HEK293 (cell line): ENCODE data around the gene ADM5.

ENCODE experiments used
- CTCF ChIA-PET: fragments of 350-600 bp; formaldehyde crosslinking; extraction: SDS; loops from one replicate; lab custom pipeline; 2021; ENCODE audit warnings: antibody characterized with exemption; lab: Yijun Ruan, JAX
- POLR2A ChIA-PET: fragments of 300-600 bp; formaldehyde crosslinking; extraction: SDS; loops from one replicate; lab custom pipeline; 2020; ENCODE audit warnings: antibody characterized with exemption, inconsistent platforms; lab: Yijun Ruan, JAX
- H3K27ac ChIP-seq: fragments of 200-500 bp; sonication (Bioruptor generic); 2 replicates; pipeline ENCODE4 v1.5.1; 2014; ENCODE audit warnings: low read depth, low read length, control low read depth, inconsistent platforms; ENCODE audit errors: extremely low read depth
- H3K36me3 ChIP-seq, 2 experiments: fragments of 200-500 bp in 1 of 2; sonication (Bioruptor generic) in 1 of 2; 1 replicate in 1 of 2; 2 replicates in 1 of 2; pipeline ENCODE4 v1.5.1; 2014 to 2017; ENCODE audit warnings: inconsistent platforms in 2 of 2, low read length in 2 of 2; ENCODE audit not compliant: control insufficient read depth in 2 of 2, insufficient read depth in 1 of 2
- H3K4me1 ChIP-seq: fragments of 200-500 bp; sonication (Bioruptor generic); 2 replicates; pipeline ENCODE4 v1.5.1; 2014; ENCODE audit warnings: mild to moderate bottlenecking, low read length, inconsistent platforms; ENCODE audit not compliant: control insufficient read depth, insufficient read depth
- H3K4me3 ChIP-seq: 2 replicates; pipeline ENCODE4 v1.5.1; 2011; ENCODE audit warnings: low read depth, mild to moderate bottlenecking, control low read depth, low read length, moderate library complexity
- H3K9me3 ChIP-seq: fragments of 200-500 bp; sonication (Bioruptor generic); 2 replicates; pipeline ENCODE4 v1.5.1; 2014; ENCODE audit warnings: low read depth, low read length, inconsistent platforms; ENCODE audit not compliant: control insufficient read depth, insufficient read depth
- BCL11A ChIP-seq: fragments of 450-650 bp; formaldehyde crosslinking; IDR thresholded peaks from 2 replicates; pipeline ENCODE4 v1.5.1; 2016; ENCODE audit warnings: low read depth, missing biosample characterization, missing genetic modification characterization
- GLI2 ChIP-seq: fragments of 450-650 bp; formaldehyde crosslinking; IDR thresholded peaks from 2 replicates; pipeline ENCODE4; 2017; ENCODE audit warnings: missing biosample characterization, missing genetic modification characterization, low read depth, borderline replicate concordance
- GLIS1 ChIP-seq: fragments of 450-650 bp; formaldehyde crosslinking; IDR thresholded peaks from 2 replicates; pipeline ENCODE4 v1.5.1; 2016; ENCODE audit warnings: missing biosample characterization, missing genetic modification characterization
- HOXD13 ChIP-seq: sonication (generic); formaldehyde crosslinking; IDR thresholded peaks from 2 replicates; pipeline ENCODE4 v1.8.0; 2022; ENCODE audit warnings: missing genetic modification reagents, borderline replicate concordance
- IKZF3 ChIP-seq: fragments of 450-650 bp; IDR thresholded peaks from 2 replicates; pipeline ENCODE4 v1.5.0; 2018; ENCODE audit warnings: missing biosample characterization, mild to moderate bottlenecking, missing genetic modification characterization, moderate library complexity
- KLF8 ChIP-seq: fragments of 450-650 bp; formaldehyde crosslinking; IDR thresholded peaks from 2 replicates; pipeline ENCODE4 v1.5.1; 2016; ENCODE audit warnings: missing biosample characterization, missing genetic modification characterization
- KLF9 ChIP-seq: fragments of 450-650 bp; formaldehyde crosslinking; IDR thresholded peaks from 2 replicates; pipeline ENCODE4 v1.5.1; 2016; ENCODE audit warnings: missing biosample characterization, missing genetic modification characterization, low read depth
- TCF7L2 ChIP-seq: IDR thresholded peaks from 2 replicates; pipeline ENCODE4 v1.6.1; 2011; ENCODE audit warnings: low read depth, mild to moderate bottlenecking, inconsistent platforms, low read length, moderate library complexity, borderline replicate concordance
- YY1 ChIP-seq: fragments of 450-650 bp; formaldehyde crosslinking; IDR thresholded peaks from 2 replicates; pipeline ENCODE4 v1.5.1; 2018; ENCODE audit warnings: missing biosample characterization, missing genetic modification characterization
- ZBTB20 ChIP-seq: fragments of 450-650 bp; formaldehyde crosslinking; IDR thresholded peaks from 2 replicates; pipeline ENCODE4 v1.5.1; 2016; ENCODE audit warnings: missing biosample characterization, missing genetic modification characterization
- ZBTB48 ChIP-seq: fragments of 450-650 bp; formaldehyde crosslinking; IDR thresholded peaks from 2 replicates; pipeline ENCODE4 v1.5.1; 2016; ENCODE audit warnings: missing biosample characterization, missing genetic modification characterization
- ZFP37 ChIP-seq: fragments of 450-650 bp; formaldehyde crosslinking; IDR thresholded peaks from 2 replicates; pipeline ENCODE4 v1.5.1; 2016; ENCODE audit warnings: missing biosample characterization, missing genetic modification characterization
- ZFP69B ChIP-seq: fragments of 450-650 bp; formaldehyde crosslinking; IDR thresholded peaks from 2 replicates; pipeline ENCODE4 v1.5.1; 2016; ENCODE audit warnings: missing biosample characterization, missing genetic modification characterization
- ZNF10 ChIP-seq: fragments of 450-650 bp; formaldehyde crosslinking; IDR thresholded peaks from 2 replicates; pipeline ENCODE4 v1.5.1; 2017; ENCODE audit warnings: missing biosample characterization, missing genetic modification characterization
- ZNF155 ChIP-seq: fragments of 450-650 bp; formaldehyde crosslinking; IDR thresholded peaks from 2 replicates; pipeline ENCODE4 v1.5.1; 2016; ENCODE audit warnings: missing biosample characterization, missing genetic modification characterization
- ZNF16 ChIP-seq: fragments of 450-650 bp; formaldehyde crosslinking; IDR thresholded peaks from 2 replicates; pipeline ENCODE4 v1.5.1; 2016; ENCODE audit warnings: low read depth, missing biosample characterization, missing genetic modification characterization
- ZNF175 ChIP-seq: fragments of 450-650 bp; formaldehyde crosslinking; IDR thresholded peaks from 2 replicates; pipeline ENCODE4 v1.5.1; 2016; ENCODE audit warnings: missing biosample characterization, missing genetic modification characterization
- ZNF19 ChIP-seq: fragments of 450-650 bp; formaldehyde crosslinking; IDR thresholded peaks from 2 replicates; pipeline ENCODE4; 2016; ENCODE audit warnings: missing biosample characterization, missing genetic modification characterization, low read depth
- ZNF266 ChIP-seq: fragments of 450-650 bp; formaldehyde crosslinking; IDR thresholded peaks from 2 replicates; pipeline ENCODE4 v1.5.1; 2016; ENCODE audit warnings: missing biosample characterization, missing genetic modification characterization, low read depth
- ZNF280C ChIP-seq: fragments of 450-650 bp; formaldehyde crosslinking; IDR thresholded peaks from 2 replicates; pipeline ENCODE4 v1.5.1; 2016; ENCODE audit warnings: missing biosample characterization, missing genetic modification characterization
- ZNF335 ChIP-seq: fragments of 450-650 bp; formaldehyde crosslinking; conservative IDR thresholded peaks from 2 replicates; pipeline ENCODE4 v1.5.1; 2016; ENCODE audit warnings: missing biosample characterization, missing genetic modification characterization
- ZNF350 ChIP-seq: fragments of 450-650 bp; formaldehyde crosslinking; IDR thresholded peaks from 2 replicates; pipeline ENCODE4 v1.5.0; 2017; ENCODE audit warnings: missing biosample characterization, mild to moderate bottlenecking, missing genetic modification characterization
- ZNF366 ChIP-seq: fragments of 450-650 bp; formaldehyde crosslinking; conservative IDR thresholded peaks from 2 replicates; pipeline ENCODE4 v1.5.1; 2016; ENCODE audit warnings: missing biosample characterization, missing genetic modification characterization
- ZNF398 ChIP-seq: fragments of 450-650 bp; formaldehyde crosslinking; IDR thresholded peaks from 2 replicates; pipeline ENCODE4 v1.5.1; 2017; ENCODE audit warnings: missing biosample characterization, missing genetic modification characterization
- ZNF404 ChIP-seq: fragments of 450-650 bp; formaldehyde crosslinking; IDR thresholded peaks from 2 replicates; pipeline ENCODE4 v1.5.1; 2017; ENCODE audit warnings: missing biosample characterization, missing genetic modification characterization
- ZNF610 ChIP-seq: fragments of 450-650 bp; formaldehyde crosslinking; IDR thresholded peaks from 2 replicates; pipeline ENCODE4 v1.5.1; 2016; ENCODE audit warnings: missing biosample characterization, missing genetic modification characterization, borderline replicate concordance
- ZNF623 ChIP-seq: fragments of 450-650 bp; formaldehyde crosslinking; IDR thresholded peaks from 2 replicates; pipeline ENCODE4 v1.5.1; 2016; ENCODE audit warnings: missing biosample characterization, missing genetic modification characterization
- ZNF645 ChIP-seq: fragments of 450-650 bp; formaldehyde crosslinking; IDR thresholded peaks from 2 replicates; pipeline ENCODE4; 2016; ENCODE audit warnings: missing biosample characterization, missing genetic modification characterization
- ZNF777 ChIP-seq: fragments of 450-650 bp; formaldehyde crosslinking; IDR thresholded peaks from 2 replicates; pipeline ENCODE4 v1.5.1; 2017; ENCODE audit warnings: missing biosample characterization, missing genetic modification characterization, borderline replicate concordance

The ADM5 gene

GRCh38 chr19:49664171-49665035 is 25.0 kb upstream of the ADM5 start (continued):
- TF ChIP-seq ZNF155 (no peak), ZNF175 (tag by site-specific recombination) (no peak), ZNF645 (tag by site-specific recombination) (no peak), ZNF610 (no peak), YY1 (tag by site-specific recombination) (no peak), ZNF266 (tag by site-specific recombination) (no peak), TCF7L2 (no peak), GLI2 (no peak), ZNF350 (no peak), HOXD13 (CRISPR knock-in tag) (no peak), ZNF16 (no peak), ZNF777 (no peak), ZNF280C (tag by site-specific recombination) (no peak)

- ChIA-PET CTCF (interaction anchor here (0.6 to 3.2 kb wide), 5 partner anchors 8 to 162 kb away, joined by 3 to 27 read pairs (median 5); partner anchors contain the start of gene PRMT1), POLR2A (interaction anchor here (0.5 to 4.9 kb wide), 14 partner anchors 10 to 213 kb away, joined by 3 to 85 read pairs (median 8); partner anchors contain the start of genes NOSIP, PIH1D1, PRMT1 and PRR12)
- H3K4me3 ChIP-seq, result peak overlapping the region; percentile 48
- H3K4me1 ChIP-seq, result peaks cover 6% of the 10 kb centered on the region
- peaks cover 17 to 56% of the 10 kb centered on the region in 2 experiments for H3K36me3 ChIP-seq
- TF ChIP-seq ZNF19 (tag by site-specific recombination) (0 out of 2 replicates have a peak, but pooled peaks have one; percentile 9), BCL11A (tag by site-specific recombination) (no peak), ZBTB48 (peak; percentile 28; the same call in 1 of the 2 replicates), ZNF335 (tag by site-specific recombination) (peak; percentile 37; the same call in 1 of the 2 replicates), ZNF366 (tag by site-specific recombination) (0 out of 2 replicates have a peak, but pooled peaks have one; percentile 36), ZNF404 (tag by site-specific recombination) (peak; percentile 41; the same call in 1 of the 2 replicates)
- no peaks in the 10 kb centered on the region for H3K9me3 ChIP-seq
- peak overlapping the region; percentile 87 for H3K27ac ChIP-seq
These were observed 24.4 kb upstream of the ADM5 start for GRCh38 chr19:49665036-49665350.

GRCh38 chr19:49665351-49666119 is 23.9 kb upstream of the ADM5 start, which contains the start of the genes BCL2L12 and IRF3:
TSS of gene BCL2L12 (plus strand) at chr19:49665933. CDS start at chr19:49666693, 760 bp downstream.
TSS of gene IRF3 (minus strand) at chr19:49665857. CDS start at chr19:49664838, 1,019 bp downstream.
- ChIA-PET POLR2A (interaction anchor here (0.6 to 4.9 kb wide), 10 partner anchors 10 to 214 kb away, joined by 5 to 85 read pairs (median 12); partner anchors contain the start of genes AP2A1, NOSIP, PIH1D1 and PRMT1), CTCF (interaction anchor here (0.6 to 3.2 kb wide), 5 partner anchors 11 to 163 kb away, joined by 3 to 27 read pairs (median 4); partner anchors contain the start of gene PRMT1)
- Histone ChIP-seq H3K36me3 (peaks cover 17 to 56% of the 10 kb centered on the region in 2 experiments), H3K4me1 (peaks cover 6% of the 10 kb centered on the region), H3K4me3 (peak within 1 kb of the TSS; percentile 48), H3K27ac (peak within 1 kb of the TSS; percentile 87), H3K9me3 (no peaks in the 10 kb centered on the region)
- peak; percentile 26; the same call in 1 of the 2 replicates for TF ChIP-seq KLF8
- peak; percentile 91 for TF ChIP-seq ZBTB20 (tag by site-specific recombination)
- TF ChIP-seq ZNF398 (tag by site-specific recombination), result peak; percentile 88
- TF ChIP-seq ZFP69B (tag by site-specific recombination), result peak; percentile 72
- peak; percentile 61 for TF ChIP-seq GLIS1 (tag by site-specific recombination)
- TF ChIP-seq ZNF623 (tag by site-specific recombination), result no peak; the same call in 1 of the 2 replicates
- 0 out of 2 replicates have a peak, but pooled peaks have one; percentile 10 for TF ChIP-seq KLF9 (tag by site-specific recombination)
- peak; percentile 71; the same call in 1 of the 2 replicates for TF ChIP-seq ZFP37
- peak; percentile 68 for TF ChIP-seq IKZF3 (tag by site-specific recombination)
- TF ChIP-seq ZNF10, result no peak
